HCT116 (cell line): ENCODE data around the gene NEK8. TPM values are rescaled to one million over a fixed set of nuclear protein-coding genes. Genes with fewer than 3 reads are reported as not detected.

Source experiments
- ATAC-seq: fragments of 200-7000 bp; cut with Tn5 transposase; 2 replicates; pipeline ENCODE4 v1.9.1; 2020; ENCODE audit warnings: mild to moderate bottlenecking, moderate library complexity
- BruUV-seq: library from RNA; stranded (reverse); fragments of 400-500 nt; replicated peaks from 2 replicates; lab custom pipeline; 2021; lab: Mats Ljungman, UMichigan
- CTCF ChIA-PET: fragments of 300-600 bp; sonication (Branson Sonifier 250); formaldehyde crosslinking; loops from one replicate; lab custom pipeline; 2021; ENCODE audit warnings: antibody characterized with exemption; lab: Charles Lee
- POLR2A ChIA-PET: fragments of 300-600, 350-600 bp; sonication (Branson Sonifier 250); formaldehyde crosslinking; loops from one replicate; lab custom pipeline; 2021; ENCODE audit warnings: antibody characterized with exemption; lab: Charles Lee
- RAD21 ChIA-PET, 2 experiments: fragments of 300-600 bp; sonication (Branson Sonifier 250); formaldehyde crosslinking; loops; one replicate each; lab custom pipeline; 2023; ENCODE audit warnings: low total read pairs in 2 of 2; ENCODE audit not compliant: uncharacterized antibody in 2 of 2, unreplicated experiment in 2 of 2, low non-redundant PET in 1 of 2; lab: Charles Lee
- DNase-seq: peaks from one replicate; pipeline ENCODE4 v3.0.0-alpha.2; 2010; ENCODE audit warnings: low read depth, low spot score
- H2AFZ ChIP-seq: fragments of 200-600 bp; shearing (Covaris generic), sonication (generic); 2 replicates; pipeline ENCODE4 v1.6.1; 2017; ENCODE audit warnings: low read depth, mixed run types, mixed read lengths, antibody characterized with exemption, low read length; ENCODE audit not compliant: poor library complexity, severe bottlenecking
- H3K27ac ChIP-seq: 2 replicates; pipeline ENCODE4 v1.5.1; 2012; ENCODE audit warnings: low read depth, low read length
- H3K27me3 ChIP-seq: fragments of 200-600 bp; sonication (generic); 2 replicates; pipeline ENCODE4 v1.6.1; 2016; ENCODE audit warnings: mixed run types, low read length, mixed read lengths; ENCODE audit not compliant: insufficient read depth
- H3K36me3 ChIP-seq, 2 experiments: fragments of 200-500 bp in 1 of 2; fragments of 200-600 bp in 1 of 2; sonication (Bioruptor generic) in 1 of 2; sonication (generic) in 1 of 2; 2 replicates each; pipeline versions ENCODE4 v1.5.1 to v1.6.1; 2014 to 2016; ENCODE audit warnings: low read length in 2 of 2, inconsistent platforms in 1 of 2, mixed read lengths in 1 of 2, mixed run types in 1 of 2; ENCODE audit not compliant: insufficient read depth in 2 of 2, control insufficient read depth in 1 of 2
- H3K4me1 ChIP-seq, 2 experiments: fragments of 200-600 bp in 1 of 2; sonication (generic) in 1 of 2; 2 replicates each; pipeline versions ENCODE4 v1.5.1 to v1.6.1; 2012 to 2017; ENCODE audit warnings: low read length in 2 of 2, inconsistent platforms in 1 of 2, mild to moderate bottlenecking in 1 of 2, mixed read lengths in 1 of 2, mixed run types in 1 of 2, moderate library complexity in 1 of 2; ENCODE audit not compliant: insufficient read depth in 2 of 2, control insufficient read depth in 1 of 2
- H3K4me2 ChIP-seq: fragments of 200-600 bp; sonication (generic); 2 replicates; pipeline ENCODE4 v1.6.1; 2017; ENCODE audit warnings: mixed run types, low read length, mixed read lengths
- H3K4me3 ChIP-seq, 2 experiments: fragments of 200-600 bp in 1 of 2; sonication (generic) in 1 of 2; replicated peaks in 1 of 2; 2 replicates each; pipeline ENCODE4 v1.5.1; 2011 to 2016; ENCODE audit warnings: low read length in 2 of 2, control low read depth in 1 of 2, low read depth in 1 of 2, mild to moderate bottlenecking in 1 of 2, mixed read lengths in 1 of 2, mixed run types in 1 of 2
- H3K79me2 ChIP-seq: fragments of 200-600 bp; sonication (generic); 2 replicates; pipeline ENCODE4 v1.6.1; 2017; ENCODE audit warnings: mild to moderate bottlenecking, mixed run types, low read length, moderate library complexity, mixed read lengths; ENCODE audit not compliant: insufficient read depth
- H3K9ac ChIP-seq: fragments of 200-600 bp; sonication (generic); 2 replicates; pipeline ENCODE4 v1.6.1; 2016; ENCODE audit warnings: low read length, mixed read lengths
- H3K9me2 ChIP-seq: fragments of 200-600 bp; sonication (generic), shearing (Covaris generic); 2 replicates; pipeline ENCODE4 v1.6.1; 2017; ENCODE audit warnings: mixed run types, mild to moderate bottlenecking, moderate library complexity; ENCODE audit not compliant: insufficient read depth
- H3K9me3 ChIP-seq, 2 experiments: fragments of 200-500 bp in 1 of 2; fragments of 200-600 bp in 1 of 2; sonication (Bioruptor generic) in 1 of 2; sonication (generic) in 1 of 2; 2 replicates each; pipeline ENCODE4 v1.6.1; 2014 to 2017; ENCODE audit warnings: low read length in 2 of 2, mixed read lengths in 2 of 2, inconsistent platforms in 1 of 2, low read depth in 1 of 2, mild to moderate bottlenecking in 1 of 2, mixed run types in 1 of 2, moderate library complexity in 1 of 2; ENCODE audit not compliant: control insufficient read depth in 1 of 2, insufficient read depth in 1 of 2
- H4K20me1 ChIP-seq: fragments of 200-600 bp; sonication (generic), shearing (Covaris generic); 2 replicates; pipeline ENCODE4 v1.6.1; 2017; ENCODE audit warnings: mixed run types, mild to moderate bottlenecking, moderate library complexity; ENCODE audit not compliant: insufficient read depth
- CBX3 ChIP-seq: IDR thresholded peaks from 2 replicates; pipeline ENCODE4 v1.6.1; 2012; ENCODE audit warnings: low read depth
- CEBPB ChIP-seq: IDR thresholded peaks from 2 replicates; pipeline ENCODE4 v1.6.1; 2012; ENCODE audit warnings: low read depth
- EGR1 ChIP-seq: IDR thresholded peaks from 2 replicates; pipeline ENCODE4 v1.6.1; 2012; ENCODE audit warnings: low read depth
- ELF1 ChIP-seq: IDR thresholded peaks from 2 replicates; pipeline ENCODE4 v1.6.1; 2012; ENCODE audit warnings: low read depth, borderline replicate concordance
- EZH2 ChIP-seq: fragments of 200-600 bp; sonication (generic); IDR thresholded peaks from 2 replicates; pipeline ENCODE4 v1.6.1; 2017; ENCODE audit warnings: antibody characterized with exemption, mixed run types
- EZH2phosphoT487 ChIP-seq: fragments of 200-600 bp; IDR thresholded peaks from 2 replicates; pipeline ENCODE4 v1.6.1; 2018; ENCODE audit warnings: antibody characterized with exemption, borderline replicate concordance
- FOSL1 ChIP-seq: IDR thresholded peaks from 2 replicates; pipeline ENCODE4 v1.6.1; 2012; ENCODE audit warnings: low read depth
- JUND ChIP-seq: IDR thresholded peaks from 2 replicates; pipeline ENCODE4 v1.6.1; 2012
- MAX ChIP-seq: IDR thresholded peaks from 2 replicates; pipeline ENCODE4 v1.6.1; 2012
- POLR2A ChIP-seq: IDR thresholded peaks from 2 replicates; pipeline ENCODE4 v1.7.0; 2011; ENCODE audit warnings: borderline replicate concordance; ENCODE audit not compliant: insufficient read depth, insufficient read length; ENCODE audit errors: extremely low read depth
- POLR2AphosphoS5 ChIP-seq: IDR thresholded peaks from 2 replicates; pipeline ENCODE4 v1.6.1; 2011; ENCODE audit warnings: mild to moderate bottlenecking, low read depth, low read length, moderate library complexity
- RAD21 ChIP-seq: IDR thresholded peaks from 2 replicates; pipeline ENCODE4 v1.6.1; 2012; ENCODE audit warnings: low read depth, mild to moderate bottlenecking
- SIN3A ChIP-seq: IDR thresholded peaks from 2 replicates; pipeline ENCODE4 v1.6.1; 2012; ENCODE audit warnings: low read depth
- SP1 ChIP-seq: IDR thresholded peaks from 2 replicates; pipeline ENCODE4 v1.6.1; 2012; ENCODE audit warnings: low read depth
- TCF7L2 ChIP-seq: IDR thresholded peaks from 2 replicates; pipeline ENCODE4 v1.7.0; 2011; ENCODE audit warnings: borderline replicate concordance, inconsistent platforms; ENCODE audit not compliant: insufficient read depth, insufficient read length; ENCODE audit errors: extremely low read depth
- ZBTB33 ChIP-seq: IDR thresholded peaks from 2 replicates; pipeline ENCODE4 v1.6.1; 2011; ENCODE audit warnings: mild to moderate bottlenecking, low read length, moderate library complexity; ENCODE audit not compliant: insufficient replicate concordance; ENCODE audit errors: extremely low read depth
- ZFX ChIP-seq: fragments of 450-650 bp; IDR thresholded peaks from 2 replicates; pipeline ENCODE4 v1.6.1; 2017
- ZNF274 ChIP-seq: fragments of 200-500 bp; sonication (Bioruptor generic); IDR thresholded peaks from 2 replicates; pipeline ENCODE4 v1.6.1; 2014; ENCODE audit warnings: mild to moderate bottlenecking, low read depth, low read length, inconsistent platforms
- intact Hi-C: fragments of 100-400 bp; cut with micrococcal nuclease; formaldehyde crosslinking; loops from 2 replicates; pipeline ENCODE4 v1.10.0; 2022
- total RNA-seq: library from RNA; stranded (reverse); gene quantifications from one replicate; pipeline ENCODE4 v1.2.1, GENCODE V29; 2021; ENCODE audit not compliant: unreplicated experiment
- TF ChIP-seq, protein P1 (sequence below): IDR thresholded peaks from 2 replicates; pipeline ENCODE4 v1.6.1; 2012

Gene NEK8
- total RNA-seq, 1 experiment from 2014 or later = 7.0 TPM

DNA sequence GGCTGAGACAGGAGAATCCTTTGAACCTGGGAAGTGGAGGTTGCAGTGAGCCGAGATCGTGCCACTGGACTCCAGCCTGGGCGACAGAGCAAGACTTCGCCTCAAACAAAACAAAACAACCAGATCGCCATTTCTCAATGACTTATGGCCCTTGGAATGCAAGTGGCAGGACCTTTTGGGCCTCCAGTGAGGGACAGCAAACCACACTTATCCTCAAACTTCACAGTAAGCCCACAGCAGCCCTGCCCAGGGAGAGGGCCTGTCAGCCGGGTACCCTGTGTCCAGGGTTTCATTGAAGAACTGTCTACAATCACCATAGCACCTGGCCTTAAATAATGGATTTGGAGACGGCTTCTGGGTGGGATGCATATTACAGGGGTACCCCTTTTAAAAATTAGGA is 26.9 kb downstream of the NEK8 start:
- Histone ChIP-seq H3K4me3 (no peak overlapping the region), H3K4me1 (peaks cover 2 to 14% of the 10 kb centered on the region in 2 experiments; a peak in 3 of 4 replicates), H3K27ac (no peak overlapping the region), H2AFZ (no peak overlapping the region), H3K79me2 (peaks cover 7% of the 10 kb centered on the region; the same call in 1 of the 2 replicates), H3K27me3 (no peaks in the 10 kb centered on the region), H3K9me2 (no peaks in the 10 kb centered on the region), H4K20me1 (peaks cover 5% of the 10 kb centered on the region; the same call in 1 of the 2 replicates), H3K9ac (no peak overlapping the region), H3K9me3 (no peaks in the 10 kb centered on the region), H3K36me3 (peaks cover 22 to 26% of the 10 kb centered on the region in 2 experiments), H3K4me2 (peak overlapping the region; percentile 19; the same call in 1 of the 2 replicates)
- ChIA-PET CTCF (interaction anchor here (1.6 kb wide), 1 partner anchor 28 kb away, joined by 5 read pairs; no protein-coding TSS in a partner anchor), POLR2A (no interaction called here), RAD21 (no interaction called here)
- intact Hi-C loops = no loop called here
- no peak for DNase-seq
- BruUV-seq = no TSS peak
- ATAC-seq = no peak
- TF ChIP-seq EZH2phosphoT487 (no peak), ELF1 (no peak), SP1 (no peak)

DNA sequence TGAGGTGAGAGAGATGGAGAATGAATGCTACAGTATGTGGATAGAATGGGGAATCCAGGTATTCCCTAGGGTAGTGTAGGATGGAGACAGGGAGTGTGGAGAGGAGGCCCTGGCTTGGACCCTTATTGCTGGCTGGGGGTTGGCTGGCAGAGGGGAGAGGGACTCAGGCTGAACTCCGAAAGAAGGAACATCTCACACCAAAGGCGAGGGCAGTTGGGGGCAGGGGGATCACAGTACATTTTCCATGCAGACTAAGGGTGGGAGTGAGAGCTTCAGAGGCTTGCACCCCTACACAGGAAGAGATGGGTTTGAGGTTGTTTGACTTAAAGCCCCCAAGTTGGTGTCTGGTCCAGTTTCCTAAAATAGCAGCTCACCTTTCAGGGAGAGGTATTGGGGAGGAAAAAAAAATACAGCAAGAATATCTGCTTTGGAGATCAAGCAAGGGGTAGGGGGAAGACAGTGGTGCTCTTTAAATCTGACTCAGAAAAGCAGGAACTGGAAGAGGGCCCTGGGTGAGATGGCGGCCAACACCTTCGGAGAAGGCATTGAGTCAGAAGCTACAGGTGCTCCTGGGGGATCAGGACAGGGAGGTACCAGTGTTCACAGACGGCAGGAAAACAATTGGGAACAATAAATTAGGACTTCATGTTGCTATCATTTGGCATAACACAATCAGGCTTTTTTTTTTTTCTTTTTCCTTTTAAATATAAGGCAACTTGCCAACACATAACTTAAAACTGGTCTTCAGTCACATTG is 27.6 kb downstream of the NEK8 start:
- CTCF ChIA-PET = interaction anchor here (1.6 kb wide), 1 partner anchor 29 kb away, joined by 5 read pairs; no protein-coding TSS in a partner anchor
- Histone ChIP-seq H3K27ac (no peak overlapping the region), H3K79me2 (no peaks in the 10 kb centered on the region; the same call in 1 of the 2 replicates), H3K4me1 (peaks cover 2 to 11% of the 10 kb centered on the region in 2 experiments; a peak in 2 of 4 replicates), H4K20me1 (no peaks in the 10 kb centered on the region), H3K36me3 (peaks cover 18% of the 10 kb centered on the region in 2 experiments; a peak in 3 of 4 replicates), H3K9me3 (no peaks in the 10 kb centered on the region), H3K9ac (no peak overlapping the region), H3K4me3 (no peak overlapping the region), H3K4me2 (no peak overlapping the region), H2AFZ (no peak overlapping the region), H3K9me2 (no peaks in the 10 kb centered on the region), H3K27me3 (no peaks in the 10 kb centered on the region)
- ATAC-seq (no peak), DNase-seq (no peak)
- no TSS peak for BruUV-seq
- RAD21 ChIA-PET = no interaction called here
- POLR2A ChIA-PET = interaction anchor here (0.6 kb wide), 1 partner anchor 505 kb away, joined by 3 read pairs; no protein-coding TSS in a partner anchor
- intact Hi-C loops = no loop called here
- TF ChIP-seq POLR2A (no peak), MAX (no peak), EGR1 (no peak), RAD21 (no peak), CBX3 (no peak), EZH2phosphoT487 (no peak), POLR2AphosphoS5 (no peak), SP1 (no peak), JUND (no peak), CEBPB (no peak), SIN3A (no peak), EZH2 (no peak), ZNF274 (no peak), ELF1 (no peak), TCF7L2 (no peak), FOSL1 (no peak), ZBTB33 (no peak), ZFX (no peak)
- TF ChIP-seq, protein P1, sequence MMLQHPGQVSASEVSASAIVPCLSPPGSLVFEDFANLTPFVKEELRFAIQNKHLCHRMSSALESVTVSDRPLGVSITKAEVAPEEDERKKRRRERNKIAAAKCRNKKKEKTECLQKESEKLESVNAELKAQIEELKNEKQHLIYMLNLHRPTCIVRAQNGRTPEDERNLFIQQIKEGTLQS = no peak
